Omental fat pad (tissue), 4 donors: ENCODE results near the gene JADE1. TPM values are rescaled to one million over a fixed set of nuclear protein-coding genes. Genes with fewer than 3 reads are reported as not detected.

Source experiments
- ATAC-seq: fragments of 150-250 bp; one replicate; pipeline ENCODE4 v1.9.1; 2016; ENCODE audit warnings: mild to moderate bottlenecking, moderate library complexity; ENCODE audit not compliant: low FRiP score
- DNase-seq: peaks from one replicate; pipeline ENCODE4 v3.0.0-alpha.2; 2019; ENCODE audit warnings: low spot score
- total RNA-seq, 4 donors: library from RNA; depleted of rRNA; stranded (reverse); fragments of >200 nt; gene quantifications; one replicate each; pipeline ENCODE4 v1.1.0, GENCODE V29; 2016
- TF ChIP-seq, protein P1 (sequence below), 3 donors: fragments of 450-650 bp; IDR thresholded peaks; one replicate each; pipeline ENCODE4 v1.5.1; 2016 to 2017; ENCODE audit warnings: antibody characterized with exemption in 3 of 3, mild to moderate bottlenecking in 3 of 3, moderate library complexity in 2 of 3

Gene JADE1
- total RNA-seq, 4 donors from 2014 or later = 37.2 to 57.4 (median 45.5) TPM

DNA sequence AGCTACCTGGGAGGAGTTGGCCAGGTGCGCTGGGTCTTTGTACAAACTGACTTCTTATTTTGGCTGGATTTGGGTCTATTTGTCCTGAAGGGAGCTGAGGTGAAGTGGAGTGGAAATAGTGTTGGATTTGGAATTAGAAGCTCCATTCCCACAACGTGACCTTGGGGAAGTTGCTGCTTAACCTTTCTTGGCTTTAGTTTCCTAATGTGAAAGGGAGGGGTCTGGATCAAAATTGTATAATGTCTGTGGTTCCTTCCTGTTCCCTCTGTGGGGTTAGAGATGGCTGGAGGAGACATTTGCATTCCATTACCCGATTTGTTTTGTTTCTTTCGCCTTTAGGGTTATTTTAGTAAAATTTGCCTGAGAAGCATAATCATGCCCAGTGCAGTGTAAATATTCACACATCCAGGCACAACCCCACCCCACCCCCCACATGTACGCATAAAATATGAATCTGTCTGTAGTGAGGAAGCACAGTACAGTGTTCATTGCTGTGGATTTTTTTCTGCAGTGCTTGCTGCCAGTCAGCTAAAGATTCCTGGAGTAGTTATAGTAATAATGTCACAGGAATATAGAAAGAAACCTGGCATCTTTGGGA is 21.5 kb downstream of the JADE1 start:
- DNase-seq (no peak), ATAC-seq (no peak)
- TF ChIP-seq, protein P1, sequence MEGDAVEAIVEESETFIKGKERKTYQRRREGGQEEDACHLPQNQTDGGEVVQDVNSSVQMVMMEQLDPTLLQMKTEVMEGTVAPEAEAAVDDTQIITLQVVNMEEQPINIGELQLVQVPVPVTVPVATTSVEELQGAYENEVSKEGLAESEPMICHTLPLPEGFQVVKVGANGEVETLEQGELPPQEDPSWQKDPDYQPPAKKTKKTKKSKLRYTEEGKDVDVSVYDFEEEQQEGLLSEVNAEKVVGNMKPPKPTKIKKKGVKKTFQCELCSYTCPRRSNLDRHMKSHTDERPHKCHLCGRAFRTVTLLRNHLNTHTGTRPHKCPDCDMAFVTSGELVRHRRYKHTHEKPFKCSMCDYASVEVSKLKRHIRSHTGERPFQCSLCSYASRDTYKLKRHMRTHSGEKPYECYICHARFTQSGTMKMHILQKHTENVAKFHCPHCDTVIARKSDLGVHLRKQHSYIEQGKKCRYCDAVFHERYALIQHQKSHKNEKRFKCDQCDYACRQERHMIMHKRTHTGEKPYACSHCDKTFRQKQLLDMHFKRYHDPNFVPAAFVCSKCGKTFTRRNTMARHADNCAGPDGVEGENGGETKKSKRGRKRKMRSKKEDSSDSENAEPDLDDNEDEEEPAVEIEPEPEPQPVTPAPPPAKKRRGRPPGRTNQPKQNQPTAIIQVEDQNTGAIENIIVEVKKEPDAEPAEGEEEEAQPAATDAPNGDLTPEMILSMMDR (IDR thresholded peaks at IDR 0.05) = no peak

DNA sequence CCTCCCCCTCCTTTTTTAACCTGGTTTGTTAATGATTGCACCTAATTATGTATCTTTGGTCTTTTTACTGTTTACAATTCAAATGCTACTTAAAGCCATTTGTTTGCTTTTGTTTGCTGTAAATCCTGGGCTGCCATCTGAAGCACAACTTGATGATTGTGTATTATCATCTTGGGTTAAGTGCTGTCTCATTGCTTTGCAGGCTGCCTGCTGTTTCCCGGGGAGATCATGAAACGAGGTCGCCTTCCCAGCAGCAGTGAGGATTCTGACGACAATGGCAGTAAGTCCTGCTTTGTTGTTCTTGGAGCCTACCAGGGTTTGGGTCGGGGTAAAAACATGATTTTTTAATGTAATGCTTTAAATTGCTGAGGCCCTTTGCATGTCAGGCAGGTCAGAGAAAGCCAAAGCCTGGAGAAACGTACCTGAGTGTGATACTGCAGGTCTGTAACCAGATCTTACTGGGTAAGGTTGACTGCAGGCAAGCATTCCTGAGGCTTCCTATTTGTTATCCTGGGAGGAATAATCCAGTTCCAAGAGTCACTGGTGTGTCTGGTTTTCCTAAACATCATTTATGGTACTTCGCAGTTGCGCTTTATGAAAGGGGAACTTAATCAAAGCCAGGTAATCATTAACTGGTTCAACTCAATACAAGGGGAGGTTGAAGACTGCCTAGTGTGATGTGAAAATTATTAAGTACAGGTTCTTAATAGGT is 22.2 kb downstream of the JADE1 start:
- TF ChIP-seq, protein P1 (IDR thresholded peaks at IDR 0.05) = no peak
- ATAC-seq (no peak), DNase-seq (no peak)

DNA sequence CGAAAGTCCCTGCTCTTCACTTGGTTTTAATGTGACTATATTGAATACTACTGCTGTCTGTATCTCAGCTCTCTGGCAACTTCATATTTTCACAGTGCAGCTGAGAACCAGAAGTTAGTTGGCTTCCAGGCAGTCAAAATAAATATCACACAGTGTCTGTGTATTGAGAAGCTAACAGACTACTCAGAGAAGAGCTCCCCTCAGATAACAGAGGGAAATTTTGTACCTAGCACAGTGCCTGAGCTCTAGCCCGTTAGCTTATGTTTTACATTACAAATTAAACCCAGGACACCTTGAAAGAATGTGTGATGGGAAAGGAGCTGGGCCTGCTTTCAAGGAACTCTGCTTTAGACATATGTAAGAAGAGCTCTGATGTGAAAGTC is 22.7 kb downstream of the JADE1 start:
- DNase-seq (no peak), ATAC-seq (no peak)
- TF ChIP-seq, protein P1 (IDR thresholded peaks at IDR 0.05) = no peak

DNA sequence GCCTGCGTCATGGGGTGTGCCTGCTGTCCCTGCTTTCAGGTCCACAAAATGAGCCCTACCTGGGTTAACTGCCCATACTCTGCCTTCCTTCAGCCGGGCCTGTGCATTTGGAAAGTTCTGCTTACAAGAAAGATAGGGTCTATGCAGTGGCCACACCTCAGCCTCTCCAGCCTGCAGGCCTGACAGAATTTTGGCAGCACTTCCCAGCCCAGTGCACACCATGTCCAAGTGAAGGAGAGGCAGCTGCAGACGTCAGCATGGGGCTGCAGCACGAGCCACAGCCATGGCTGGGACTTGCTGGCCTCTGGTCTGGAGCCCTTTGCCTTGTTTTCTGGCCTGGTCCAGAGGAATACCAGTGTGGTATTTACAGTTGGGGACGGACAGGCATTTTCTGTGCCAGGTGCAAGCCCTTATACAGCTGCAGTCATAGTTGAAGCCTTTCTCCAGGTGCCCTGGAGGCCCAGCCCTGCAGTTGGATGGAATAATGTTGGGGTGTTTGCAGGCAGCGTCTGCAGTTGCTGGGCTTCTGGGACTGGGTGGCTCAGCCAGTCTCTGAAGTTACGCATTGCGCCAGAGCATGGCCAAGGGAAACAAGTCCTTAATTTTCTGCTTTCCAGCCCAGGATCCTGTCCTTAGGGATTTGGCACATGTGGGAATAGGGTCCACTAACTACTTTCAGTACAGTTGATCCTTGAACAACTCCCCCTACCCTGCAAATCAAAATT is 26.2 kb downstream of the JADE1 start:
- ATAC-seq (peak; percentile 68), DNase-seq (no peak)
- TF ChIP-seq, protein P1 (IDR thresholded peaks at IDR 0.05) = no peak

DNA sequence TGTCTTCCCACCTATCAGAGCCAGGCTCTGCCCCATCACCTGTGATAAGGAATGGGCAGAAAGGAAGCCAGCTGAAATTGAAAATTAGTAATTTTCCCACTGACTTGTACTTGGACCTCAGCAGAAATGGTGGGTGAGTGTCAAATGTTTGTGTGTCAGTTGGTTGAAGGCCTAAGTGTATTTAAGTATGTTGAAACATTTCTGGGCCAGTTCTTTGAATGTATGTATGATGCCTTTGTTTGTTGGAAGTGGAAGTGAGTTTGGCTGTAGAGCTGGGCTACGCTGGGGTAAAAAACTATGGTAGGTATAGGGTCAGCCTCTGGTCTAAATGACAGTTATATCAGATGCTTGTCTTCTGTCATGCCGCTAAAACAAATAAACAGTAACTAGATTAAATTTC is 27.7 kb downstream of the JADE1 start:
- TF ChIP-seq, protein P1 (IDR thresholded peaks at IDR 0.05) = no peak
- no peak for ATAC-seq
- no peak for DNase-seq

DNA sequence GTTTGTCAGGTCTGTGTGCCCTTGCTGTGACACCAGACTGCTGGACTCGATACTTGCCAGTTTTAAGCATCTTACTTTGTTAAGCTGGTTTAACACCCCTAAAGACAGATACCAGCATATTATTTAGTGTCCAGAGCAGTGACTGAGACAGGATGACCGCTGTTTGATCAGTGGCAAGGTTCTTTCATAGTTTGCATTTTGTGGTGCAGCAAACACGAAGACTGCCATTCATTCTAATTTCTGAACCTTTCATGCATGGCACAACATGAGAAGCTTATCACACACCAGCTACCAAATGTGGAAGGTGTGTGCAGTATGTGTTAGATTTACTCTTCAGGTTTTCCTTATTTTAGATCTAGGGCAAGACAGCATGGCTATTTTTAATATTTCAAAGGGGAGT is 28.2 kb downstream of the JADE1 start:
- ATAC-seq (no peak), DNase-seq (no peak)
- TF ChIP-seq, protein P1 (IDR thresholded peaks at IDR 0.05) = no peak
